B cell (primary cell): ENCODE measurements around the gene ZFP36L1. TPM values are rescaled to one million over a fixed set of nuclear protein-coding genes. Genes with fewer than 3 reads are reported as not detected.

Experiments
- ATAC-seq: fragments of 200-7000 bp; cut with Tn5 transposase; one replicate; pipeline ENCODE4 v1.10.0; 2021; ENCODE audit warnings: low read depth, mild to moderate bottlenecking, moderate number of reproducible peaks, moderate library complexity
- CTCF ChIA-PET: fragments of 350-600 bp; sonication (Branson Sonifier 250); formaldehyde crosslinking; loops from one replicate; lab custom pipeline; 2021; ENCODE audit warnings: antibody characterized with exemption, inconsistent platforms; lab: Charles Lee
- POLR2A ChIA-PET: fragments of 350-600 bp; sonication (Branson Sonifier 250); formaldehyde crosslinking; loops from one replicate; lab custom pipeline; 2021; ENCODE audit warnings: antibody characterized with exemption; lab: Charles Lee
- DNase-seq: peaks from one replicate; pipeline ENCODE4 v3.0.0; 2013
- H2AFZ ChIP-seq: 2 replicates; pipeline ENCODE4 v1.6.1; 2012; ENCODE audit warnings: mild to moderate bottlenecking, low read depth, low read length; ENCODE audit not compliant: insufficient read depth, poor library complexity, severe bottlenecking
- H3K27ac ChIP-seq, 2 donors: 1 replicate in 1 of 2; 2 replicates in 1 of 2; pipeline ENCODE4 v1.5.1; 2012 to 2013; ENCODE audit warnings: low read length in 2 of 2, mild to moderate bottlenecking in 2 of 2, moderate library complexity in 1 of 2
- H3K27me3 ChIP-seq, 4 experiments: fragments of 200-600 bp in 1 of 4; sonication (generic) in 1 of 4; replicated peaks in 1 of 4; 1 replicate in 2 of 4; 2 replicates in 2 of 4; pipeline versions ENCODE4 v1.6.1 to v1.7.0; 2013 to 2016; ENCODE audit warnings: low read length in 3 of 4, mild to moderate bottlenecking in 2 of 4, mixed read lengths in 1 of 4, moderate library complexity in 1 of 4; ENCODE audit not compliant: insufficient read depth in 4 of 4, control insufficient read depth in 3 of 4; ENCODE audit errors: control extremely low read depth in 1 of 4
- H3K36me3 ChIP-seq, 2 experiments: replicated peaks in 1 of 2; 1 replicate in 1 of 2; 2 replicates in 1 of 2; pipeline versions ENCODE4 v1.6.1 to v1.7.1; 2013; ENCODE audit warnings: low read length in 1 of 2; ENCODE audit not compliant: insufficient read depth in 2 of 2, control insufficient read depth in 1 of 2; ENCODE audit errors: control extremely low read depth in 1 of 2, extremely low read depth in 1 of 2
- H3K4me1 ChIP-seq, 2 donors: fragments of 200-600 bp in 1 of 2; sonication (generic) in 1 of 2; 1 replicate in 1 of 2; 2 replicates in 1 of 2; pipeline versions ENCODE4 v1.5.1 to v1.6.1; 2013 to 2017; ENCODE audit warnings: low read length in 2 of 2; ENCODE audit not compliant: control insufficient read depth in 2 of 2, insufficient read depth in 2 of 2
- H3K4me2 ChIP-seq: replicated peaks from 2 replicates; pipeline ENCODE3; 2012; ENCODE audit warnings: mild to moderate bottlenecking, low read depth, low read length; ENCODE audit not compliant: poor library complexity, severe bottlenecking
- H3K4me3 ChIP-seq, 5 experiments: fragments of 200-600 bp in 1 of 5; sonication (generic) in 1 of 5; 1 replicate in 3 of 5; 2 replicates in 2 of 5; pipeline versions ENCODE4 v1.5.1 to v1.7.0; 2011 to 2016; ENCODE audit warnings: low read length in 4 of 5, mild to moderate bottlenecking in 4 of 5, low read depth in 2 of 5, control low read depth in 1 of 5, moderate library complexity in 1 of 5; ENCODE audit not compliant: insufficient read depth in 1 of 5; ENCODE audit errors: control extremely low read depth in 1 of 5, extremely low read depth in 1 of 5
- H3K79me2 ChIP-seq: fragments of 200-600 bp; sonication (generic); one replicate; pipeline ENCODE4 v1.6.0; 2016; ENCODE audit warnings: low read length; ENCODE audit not compliant: control insufficient read depth, insufficient read depth
- H3K9ac ChIP-seq: fragments of 200-600 bp; sonication (generic); 2 replicates; pipeline ENCODE4 v1.6.1; 2017; ENCODE audit warnings: mild to moderate bottlenecking, low read length, moderate library complexity
- H3K9me3 ChIP-seq, 3 donors: one replicate each; pipeline versions ENCODE4 v1.6.1 to v1.7.1; 2013; ENCODE audit warnings: low read length in 2 of 3; ENCODE audit not compliant: control insufficient read depth in 2 of 3, insufficient read depth in 1 of 3; ENCODE audit errors: control extremely low read depth in 1 of 3
- H4K20me1 ChIP-seq: 2 replicates; pipeline ENCODE4 v1.6.0; 2012; ENCODE audit warnings: mild to moderate bottlenecking, low read length; ENCODE audit not compliant: insufficient read depth, control insufficient read depth, poor library complexity, severe bottlenecking
- H3K27ac Mint-ChIP-seq: one replicate; pipeline ENCODE4 v1.8.0; 2021; ENCODE audit warnings: mixed read lengths
- H3K27me3 Mint-ChIP-seq: one replicate; pipeline ENCODE4 v1.8.0; 2021; ENCODE audit warnings: mixed read lengths
- H3K4me1 Mint-ChIP-seq: one replicate; pipeline ENCODE4 v1.8.0; 2021; ENCODE audit warnings: mixed read lengths
- H3K4me3 Mint-ChIP-seq: one replicate; pipeline ENCODE4 v1.8.0; 2021; ENCODE audit warnings: mixed read lengths
- H3K9me3 Mint-ChIP-seq: one replicate; pipeline ENCODE4 v1.8.0; 2022; ENCODE audit warnings: mixed read lengths; ENCODE audit not compliant: insufficient read depth
- EZH2 ChIP-seq: IDR thresholded peaks from 2 replicates; pipeline ENCODE4 v1.6.1; 2012; ENCODE audit warnings: borderline replicate concordance, low read depth, mild to moderate bottlenecking, moderate library complexity, low read length; ENCODE audit not compliant: insufficient read depth, poor library complexity, severe bottlenecking
- WGBS: methylation state at CpG from one replicate; pipeline ENCODE4 v1.1.5; 2013; ENCODE audit warnings: missing lambda C conversion rate; ENCODE audit not compliant: insufficient coverage; 5-methylcytosine and 5-hydroxymethylcytosine counted together
- intact Hi-C: fragments of 100-400 bp; cut with micrococcal nuclease; formaldehyde crosslinking; loops from one replicate; pipeline ENCODE4 v1.10.0; 2022
- polyA plus RNA-seq: library from polyadenylated mRNA; depleted of rRNA; stranded (reverse); fragments of >200 nt; gene quantifications from 2 replicates; pipeline ENCODE4 v1.2.3, GENCODE V29; 2012
- total RNA-seq, 2 donors: library from RNA; stranded (reverse); fragments of 120-200 nt in 1 of 2; gene quantifications; 1 replicate in 1 of 2; 2 replicates in 1 of 2; pipeline versions ENCODE4 v1.2.3 to v1.2.4, GENCODE V29; 2013 to 2022
- TF ChIP-seq, protein P1 (sequence below): fragments of 200-600 bp; IDR thresholded peaks from one replicate; pipeline ENCODE4 v1.8.0; 2022; ENCODE audit warnings: antibody characterized with exemption, mild to moderate bottlenecking

The ZFP36L1 gene
- total and polyA plus RNA-seq, 2 donors (not counting 1 experiment from before 2014, with no cell fraction given), result 572 to 983 TPM

DNA sequence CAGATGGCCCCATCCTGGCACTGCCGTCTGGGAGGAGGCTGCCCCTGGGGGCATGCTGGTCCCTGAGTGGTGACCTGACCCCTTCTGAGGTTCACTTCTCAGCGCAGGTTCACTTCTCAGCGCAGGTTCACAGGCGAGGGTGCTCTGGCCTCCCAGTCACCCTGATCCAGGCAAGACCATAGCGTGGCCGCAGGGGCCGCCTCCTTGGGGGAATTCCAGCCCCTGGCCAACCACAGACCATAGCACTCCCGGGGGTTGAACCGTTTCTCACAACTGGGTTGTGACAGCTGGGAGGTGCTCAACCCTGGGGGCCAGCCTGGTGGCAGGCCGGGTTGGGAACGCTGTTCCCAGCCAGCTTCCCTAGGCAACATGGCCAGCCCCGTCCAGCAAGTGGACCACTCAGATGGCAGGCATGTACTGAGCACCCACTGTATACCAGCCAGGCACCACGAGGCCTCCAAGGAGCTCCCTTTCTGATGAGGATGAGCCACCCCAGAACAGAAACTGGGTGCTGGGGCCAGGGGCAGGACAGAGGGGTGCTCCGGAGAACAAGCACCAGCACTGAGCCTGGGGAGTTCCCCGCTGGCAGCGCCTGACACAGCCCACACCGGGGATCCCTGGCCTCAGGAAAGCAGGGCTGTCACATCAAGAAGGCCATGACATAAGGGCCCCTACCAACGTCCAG, 28.3 kb upstream of the ZFP36L1 start:
- Histone ChIP-seq H3K4me1 (peaks cover 37 to 62% of the 10 kb centered on the region in 2 donors), H3K27ac (peak overlapping the region; percentile 17 to 50), H3K4me2 (peak overlapping the region; percentile 41), H3K27me3 (no peaks in the 10 kb centered on the region), H3K36me3 (no peaks in the 10 kb centered on the region), H4K20me1 (no peaks in the 10 kb centered on the region), H3K79me2 (peaks cover 9% of the 10 kb centered on the region), H3K4me3 (no peak overlapping the region), H3K9ac (no peak overlapping the region), H2AFZ (peak overlapping the region; percentile 16), H3K9me3 (peaks cover 0 to 4% (median 0%) of the 10 kb centered on the region in 3 donors)
- CTCF ChIA-PET, result interaction anchor here (0.9 to 14.8 kb wide), 6 partner anchors 22 to 877 kb away, joined by 3 to 241 read pairs (median 38); no protein-coding TSS in a partner anchor
- no peaks in the 10 kb centered on the region for H3K27me3 Mint-ChIP-seq
- POLR2A ChIA-PET, result interaction anchor here (0.5 to 10.1 kb wide), 4 partner anchors 32 to 776 kb away, joined by 3 to 416 read pairs (median 4); partner anchors contain the start of gene ZFP36L1
- H3K27ac Mint-ChIP-seq, result peak overlapping the region; percentile 82
- WGBS, result 69% methylated on average over 16 of the region's 18 CpGs
- no peak overlapping the region for H3K4me3 Mint-ChIP-seq
- peaks cover 71% of the 10 kb centered on the region for H3K4me1 Mint-ChIP-seq
- DNase-seq (no peak), ATAC-seq (no peak)
- H3K9me3 Mint-ChIP-seq, result no peaks in the 10 kb centered on the region
- intact Hi-C loops, result no loop called here
- TF ChIP-seq, protein P1, sequence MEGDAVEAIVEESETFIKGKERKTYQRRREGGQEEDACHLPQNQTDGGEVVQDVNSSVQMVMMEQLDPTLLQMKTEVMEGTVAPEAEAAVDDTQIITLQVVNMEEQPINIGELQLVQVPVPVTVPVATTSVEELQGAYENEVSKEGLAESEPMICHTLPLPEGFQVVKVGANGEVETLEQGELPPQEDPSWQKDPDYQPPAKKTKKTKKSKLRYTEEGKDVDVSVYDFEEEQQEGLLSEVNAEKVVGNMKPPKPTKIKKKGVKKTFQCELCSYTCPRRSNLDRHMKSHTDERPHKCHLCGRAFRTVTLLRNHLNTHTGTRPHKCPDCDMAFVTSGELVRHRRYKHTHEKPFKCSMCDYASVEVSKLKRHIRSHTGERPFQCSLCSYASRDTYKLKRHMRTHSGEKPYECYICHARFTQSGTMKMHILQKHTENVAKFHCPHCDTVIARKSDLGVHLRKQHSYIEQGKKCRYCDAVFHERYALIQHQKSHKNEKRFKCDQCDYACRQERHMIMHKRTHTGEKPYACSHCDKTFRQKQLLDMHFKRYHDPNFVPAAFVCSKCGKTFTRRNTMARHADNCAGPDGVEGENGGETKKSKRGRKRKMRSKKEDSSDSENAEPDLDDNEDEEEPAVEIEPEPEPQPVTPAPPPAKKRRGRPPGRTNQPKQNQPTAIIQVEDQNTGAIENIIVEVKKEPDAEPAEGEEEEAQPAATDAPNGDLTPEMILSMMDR, result no peak
- TF ChIP-seq EZH2, result no peak

DNA sequence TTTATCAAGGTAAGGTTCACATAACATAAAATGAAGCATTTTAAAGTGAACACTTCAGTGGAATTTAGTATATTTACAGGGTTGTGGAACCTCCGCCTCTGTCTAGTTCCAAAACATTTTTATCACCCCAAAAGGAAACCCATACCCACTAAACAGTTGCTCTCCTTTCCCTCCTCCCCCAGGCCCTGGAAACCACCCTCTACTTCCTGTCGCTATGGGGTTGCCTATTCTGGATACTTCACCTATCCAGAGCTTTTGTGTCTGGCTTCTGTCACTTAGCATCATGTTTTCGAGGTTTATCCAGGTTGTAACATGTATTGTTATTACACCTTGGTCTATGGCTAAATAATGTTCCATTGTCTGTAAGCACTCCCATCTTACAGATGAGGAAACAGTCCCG, 27.7 kb upstream of the ZFP36L1 start:
- H3K4me1 ChIP-seq, result peaks cover 42 to 68% of the 10 kb centered on the region in 2 donors
- ChIA-PET POLR2A (interaction anchor here (0.6 to 10.1 kb wide), 2 partner anchors 32 to 775 kb away, joined by 5 to 416 read pairs; partner anchors contain the start of gene ZFP36L1), CTCF (interaction anchor here (1.0 to 14.8 kb wide), 6 partner anchors 23 to 886 kb away, joined by 3 to 241 read pairs (median 38); no protein-coding TSS in a partner anchor)
- no peaks in the 10 kb centered on the region for H3K27me3 ChIP-seq
- no peaks in the 10 kb centered on the region for H3K36me3 ChIP-seq
- H3K79me2 ChIP-seq, result peaks cover 15% of the 10 kb centered on the region
- H3K9ac ChIP-seq, result no peak overlapping the region
- intact Hi-C loops, result no loop called here
- ATAC-seq, result no peak
- peaks cover 76% of the 10 kb centered on the region for H3K4me1 Mint-ChIP-seq
- peak overlapping the region; percentile 16 for H2AFZ ChIP-seq
- no peak overlapping the region for H3K4me3 ChIP-seq
- DNase-seq, result no peak
- peak overlapping the region; percentile 41 for H3K4me2 ChIP-seq
- H3K27ac Mint-ChIP-seq, result peak overlapping the region; percentile 76
- H3K9me3 Mint-ChIP-seq, result no peaks in the 10 kb centered on the region
- 56% methylated on average over 2 of the region's 4 CpGs for WGBS
- H4K20me1 ChIP-seq, result no peaks in the 10 kb centered on the region
- H3K27me3 Mint-ChIP-seq, result no peaks in the 10 kb centered on the region
- peak overlapping the region in 1 of 2 donors; percentile 21 for H3K27ac ChIP-seq
- TF ChIP-seq EZH2, result no peak
- TF ChIP-seq, protein P1, result no peak
- no peak overlapping the region for H3K4me3 Mint-ChIP-seq
- peaks cover 0 to 4% (median 0%) of the 10 kb centered on the region in 3 donors for H3K9me3 ChIP-seq
